Chondrocyte (in vitro differentiated cells): ENCODE data around the gene NCOA3. TPM values are rescaled to one million over a fixed set of nuclear protein-coding genes. Genes with fewer than 3 reads are reported as not detected.

Experiments
- DNase-seq: peaks from one replicate; pipeline ENCODE4 v3.0.0; 2021; ENCODE audit warnings: mixed read lengths, low spot score
- H3K27ac Mint-ChIP-seq: one replicate; pipeline ENCODE4 v1.8.0; 2021; ENCODE audit warnings: mild to moderate bottlenecking, moderate library complexity, mixed read lengths; ENCODE audit not compliant: unreplicated experiment
- H3K27me3 Mint-ChIP-seq: 2 replicates; pipeline ENCODE4 v1.8.0; 2021; ENCODE audit warnings: low read depth, mixed read lengths
- H3K36me3 Mint-ChIP-seq: 2 replicates; pipeline ENCODE4 v1.8.0; 2021; ENCODE audit warnings: low read depth, mixed read lengths
- H3K4me1 Mint-ChIP-seq: 2 replicates; pipeline ENCODE4 v1.8.0; 2021; ENCODE audit warnings: low read depth, mild to moderate bottlenecking, mixed read lengths
- H3K4me3 Mint-ChIP-seq: one replicate; pipeline ENCODE4 v1.8.0; 2021; ENCODE audit warnings: mild to moderate bottlenecking, moderate library complexity, mixed read lengths; ENCODE audit not compliant: unreplicated experiment
- H3K9me3 Mint-ChIP-seq: 2 replicates; pipeline ENCODE4 v1.8.0; 2021; ENCODE audit warnings: low read depth, mixed read lengths
- total RNA-seq: library from RNA; stranded (reverse); gene quantifications from 3 replicates; pipeline ENCODE4 v1.2.1, GENCODE V29; 2021
- TF ChIP-seq, protein P1 (sequence below): fragments of 200-600 bp; sonication (generic); IDR thresholded peaks from 2 replicates; pipeline ENCODE4 v1.5.0; 2021; ENCODE audit warnings: antibody characterized with exemption, mild to moderate bottlenecking, moderate library complexity

Gene NCOA3
- total RNA-seq, 1 donor from 2014 or later: 45.2 TPM

DNA sequence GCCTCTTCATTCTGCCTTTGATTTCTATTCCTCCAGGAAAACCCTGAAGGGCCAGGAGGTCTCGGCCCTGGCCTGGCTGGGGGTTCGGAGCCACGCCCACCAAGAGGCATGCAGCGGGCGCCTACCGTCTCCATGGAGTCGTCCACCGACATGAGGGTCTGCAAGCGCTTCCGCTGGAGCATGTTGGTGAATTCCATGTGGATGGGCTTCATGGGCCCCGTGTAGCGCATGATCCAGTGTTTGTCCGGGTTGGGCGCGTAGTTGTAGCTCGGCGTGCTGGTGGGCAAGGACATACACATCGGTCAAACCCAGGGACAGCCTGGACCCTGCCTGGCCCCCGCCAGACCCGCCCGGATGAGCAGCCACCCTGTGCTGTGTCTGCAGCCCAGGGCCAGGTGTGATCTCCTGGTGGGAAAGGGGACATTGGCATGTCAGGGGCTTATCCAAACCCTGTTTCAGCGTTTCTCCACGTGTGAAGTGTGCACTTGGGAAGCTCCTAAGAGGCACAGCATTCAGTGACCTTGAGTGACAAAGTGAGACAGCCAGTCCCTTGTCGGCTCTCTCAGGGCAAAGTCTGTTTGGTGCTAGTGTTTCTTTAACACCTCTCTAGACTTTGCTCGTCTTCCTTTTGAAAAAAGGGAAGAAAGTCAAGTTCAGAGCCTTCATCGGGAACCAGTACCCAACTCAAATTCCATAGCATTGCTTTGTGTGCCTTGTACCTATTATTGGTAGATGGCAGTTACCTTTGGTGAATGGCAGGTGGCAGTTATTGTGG lies 182.8 kb downstream of the NCOA3 start:
- DNase-seq: no peak
- Mint-ChIP-seq H3K27me3 (no peaks in the 10 kb centered on the region), H3K27ac (no peak overlapping the region), H3K4me3 (no peak overlapping the region), H3K4me1 (peaks cover 48% of the 10 kb centered on the region), H3K9me3 (no peaks in the 10 kb centered on the region), H3K36me3 (peaks cover 3% of the 10 kb centered on the region)
- TF ChIP-seq, protein P1, sequence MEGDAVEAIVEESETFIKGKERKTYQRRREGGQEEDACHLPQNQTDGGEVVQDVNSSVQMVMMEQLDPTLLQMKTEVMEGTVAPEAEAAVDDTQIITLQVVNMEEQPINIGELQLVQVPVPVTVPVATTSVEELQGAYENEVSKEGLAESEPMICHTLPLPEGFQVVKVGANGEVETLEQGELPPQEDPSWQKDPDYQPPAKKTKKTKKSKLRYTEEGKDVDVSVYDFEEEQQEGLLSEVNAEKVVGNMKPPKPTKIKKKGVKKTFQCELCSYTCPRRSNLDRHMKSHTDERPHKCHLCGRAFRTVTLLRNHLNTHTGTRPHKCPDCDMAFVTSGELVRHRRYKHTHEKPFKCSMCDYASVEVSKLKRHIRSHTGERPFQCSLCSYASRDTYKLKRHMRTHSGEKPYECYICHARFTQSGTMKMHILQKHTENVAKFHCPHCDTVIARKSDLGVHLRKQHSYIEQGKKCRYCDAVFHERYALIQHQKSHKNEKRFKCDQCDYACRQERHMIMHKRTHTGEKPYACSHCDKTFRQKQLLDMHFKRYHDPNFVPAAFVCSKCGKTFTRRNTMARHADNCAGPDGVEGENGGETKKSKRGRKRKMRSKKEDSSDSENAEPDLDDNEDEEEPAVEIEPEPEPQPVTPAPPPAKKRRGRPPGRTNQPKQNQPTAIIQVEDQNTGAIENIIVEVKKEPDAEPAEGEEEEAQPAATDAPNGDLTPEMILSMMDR: no peak

DNA sequence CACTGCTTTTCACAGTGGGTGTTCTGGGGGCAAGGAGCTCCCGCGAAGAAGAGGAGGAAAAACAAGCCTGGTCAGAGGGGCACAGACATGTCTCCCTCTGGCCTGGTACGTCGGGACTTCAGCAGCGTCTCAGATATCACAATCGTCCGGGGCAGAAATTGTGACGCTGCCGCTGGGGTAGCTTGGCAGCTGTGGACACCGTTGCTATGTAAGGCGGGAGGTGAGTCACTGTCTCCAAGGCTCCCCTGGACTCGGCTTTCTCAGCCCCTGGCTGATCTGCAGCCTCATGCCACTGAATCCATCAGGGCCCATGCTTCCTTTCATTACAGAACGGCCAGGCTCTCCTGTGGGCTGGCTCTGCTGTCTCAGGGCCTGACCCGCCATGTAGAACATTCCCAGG lies 184.9 kb downstream of the NCOA3 start:
- H3K4me1 Mint-ChIP-seq: peaks cover 62% of the 10 kb centered on the region
- no peaks in the 10 kb centered on the region for H3K27me3 Mint-ChIP-seq
- no peak overlapping the region for H3K4me3 Mint-ChIP-seq
- DNase-seq: no peak
- H3K27ac Mint-ChIP-seq: peak overlapping the region; percentile 97
- TF ChIP-seq, protein P1: no peak
- no peaks in the 10 kb centered on the region for H3K9me3 Mint-ChIP-seq
- H3K36me3 Mint-ChIP-seq: peaks cover 3% of the 10 kb centered on the region

DNA sequence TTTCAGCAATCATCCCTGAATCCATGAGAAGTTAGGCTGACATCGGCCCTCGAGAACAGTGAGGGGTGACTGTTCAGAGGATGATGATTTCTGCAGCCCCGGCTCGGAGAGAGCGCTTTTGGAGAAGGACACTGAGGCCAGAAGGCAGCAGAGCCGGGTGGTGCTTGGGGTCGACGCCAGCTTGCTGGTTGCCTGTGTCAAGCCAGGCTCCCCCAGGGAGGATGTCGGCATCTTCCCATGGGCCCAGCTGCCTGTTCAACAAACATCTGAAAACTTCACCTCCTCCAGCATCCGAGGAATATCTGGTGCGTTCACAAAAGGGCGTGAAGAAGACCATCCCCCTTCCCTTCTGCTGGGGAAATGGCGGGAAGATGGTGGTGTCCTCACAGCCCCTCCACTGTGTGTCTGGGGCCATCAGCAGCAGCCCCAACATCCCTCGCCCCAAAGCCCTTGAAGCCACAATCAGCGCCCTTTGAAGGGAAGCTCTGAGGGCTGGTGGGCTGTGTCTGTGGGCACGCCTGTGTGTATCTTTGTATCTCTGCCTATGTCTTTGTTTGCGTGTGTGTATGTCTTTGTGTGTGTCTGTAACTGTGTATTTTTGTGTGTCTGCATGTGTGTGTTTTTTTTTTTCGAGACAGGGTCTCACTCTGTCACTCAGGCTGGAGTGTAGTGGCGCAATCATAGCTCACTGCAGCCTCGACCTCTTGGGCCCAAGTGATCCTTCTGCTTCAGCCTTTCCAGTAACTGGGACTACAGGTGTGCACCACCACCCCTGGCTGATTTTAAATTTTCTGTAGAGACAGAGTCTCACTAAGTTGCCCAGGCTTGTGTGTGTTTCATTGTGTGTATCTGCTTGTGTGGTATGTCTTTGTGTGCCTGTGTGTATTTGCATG lies 185.7 kb downstream of the NCOA3 start:
- Mint-ChIP-seq H3K27me3 (no peaks in the 10 kb centered on the region), H3K4me1 (peaks cover 57% of the 10 kb centered on the region), H3K27ac (peak overlapping the region; percentile 97), H3K9me3 (no peaks in the 10 kb centered on the region), H3K36me3 (peaks cover 3% of the 10 kb centered on the region), H3K4me3 (no peak overlapping the region)
- TF ChIP-seq, protein P1: no peak
- DNase-seq: peak; percentile 51

DNA sequence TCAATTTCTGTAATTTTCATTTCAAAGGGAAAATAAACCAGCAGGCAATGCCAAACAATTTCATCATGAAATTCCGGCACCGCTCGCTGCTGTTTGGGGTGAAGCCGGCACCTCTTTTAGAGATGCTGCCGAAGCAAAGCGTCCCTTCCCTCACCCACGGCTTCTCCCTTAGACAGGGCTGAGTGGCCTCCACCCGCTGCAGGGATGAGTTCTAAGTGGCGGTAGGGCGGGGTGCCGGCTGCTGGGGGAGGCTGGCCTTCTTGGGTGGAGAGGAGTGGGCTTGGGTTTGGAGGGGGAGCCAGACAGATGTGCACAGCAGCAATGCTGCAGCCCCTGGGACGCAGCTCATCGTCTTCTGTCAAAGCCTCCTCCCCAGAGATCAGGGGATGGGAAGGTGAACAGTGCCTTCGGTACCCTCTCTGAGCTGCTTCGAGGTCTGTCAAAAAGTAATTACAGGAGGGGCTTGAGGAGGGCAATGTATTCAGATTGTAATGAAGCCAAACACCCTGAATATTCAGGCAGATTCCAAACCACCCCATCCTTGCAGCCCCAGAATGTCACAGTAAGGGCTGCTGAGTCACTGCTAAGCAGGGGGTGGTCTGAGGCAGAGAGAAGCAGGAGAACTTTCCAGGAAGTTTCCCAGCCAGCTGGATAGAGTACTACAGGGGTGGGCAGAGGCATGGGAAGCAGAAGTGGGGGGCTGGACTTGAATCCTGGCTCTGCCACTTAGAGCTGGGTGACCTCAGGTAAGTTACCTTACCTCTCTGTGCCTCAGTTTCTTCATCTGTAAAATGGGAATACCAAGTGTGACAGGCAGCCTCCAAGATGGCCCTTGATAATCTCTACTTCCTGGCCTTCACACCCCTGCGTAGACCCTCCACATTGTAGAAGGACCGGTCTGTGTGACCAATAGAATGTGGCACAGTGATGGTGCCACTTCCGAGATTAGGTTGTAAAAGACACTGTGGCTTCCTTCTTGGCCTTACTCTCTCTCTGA lies 187.0 kb downstream of the NCOA3 start:
- Mint-ChIP-seq H3K9me3 (no peaks in the 10 kb centered on the region), H3K27me3 (no peaks in the 10 kb centered on the region), H3K4me3 (no peak overlapping the region), H3K36me3 (peaks cover 2% of the 10 kb centered on the region), H3K27ac (peak overlapping the region; percentile 41), H3K4me1 (peaks cover 52% of the 10 kb centered on the region)
- TF ChIP-seq, protein P1: no peak
- peak; percentile 86 for DNase-seq
